Gastrocnemius medialis (tissue), 4 donors: ENCODE data around the gene BUB1B.

Experiments
- POLR2A ChIP-seq, 2 donors: fragments of 450-650 bp; IDR thresholded peaks; one replicate each; pipeline ENCODE4 v1.6.1; 2017; ENCODE audit warnings: antibody characterized with exemption in 2 of 2, mild to moderate bottlenecking in 2 of 2, moderate library complexity in 2 of 2
- TF ChIP-seq, protein P1 (sequence below), 5 experiments: fragments of 450-650 bp in 3 of 5; fragments of 200-600 bp in 2 of 5; sonication (generic) in 2 of 5; IDR thresholded peaks in 4 of 5; conservative IDR thresholded peaks in 1 of 5; 1 replicate in 4 of 5; 2 replicates in 1 of 5; pipeline ENCODE4 v1.5.1; 2016 to 2019; ENCODE audit warnings: antibody characterized with exemption in 5 of 5, mild to moderate bottlenecking in 3 of 5, moderate library complexity in 3 of 5

DNA sequence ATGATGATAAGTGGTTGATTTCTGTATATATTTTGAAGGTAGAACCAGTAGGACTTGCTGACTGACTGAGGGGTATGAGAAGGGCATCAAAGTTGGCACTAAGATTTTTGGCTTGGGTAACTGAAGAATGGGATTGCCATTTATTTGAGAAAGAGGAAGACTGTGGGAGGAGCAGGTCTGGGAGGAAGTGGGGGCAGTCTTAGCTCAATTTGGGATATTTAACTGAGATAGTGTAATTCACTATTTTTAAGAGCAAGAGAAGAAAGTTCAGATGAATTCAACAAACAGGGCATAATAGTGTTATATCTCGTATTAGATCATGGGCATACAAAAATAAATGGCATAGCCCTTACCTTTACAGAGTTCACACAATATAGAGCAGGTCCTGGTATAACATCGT lies 1.7 kb downstream of the BUB1B start:
- no peak for TF ChIP-seq POLR2A (IDR thresholded peaks at IDR 0.05)
- TF ChIP-seq, protein P1, sequence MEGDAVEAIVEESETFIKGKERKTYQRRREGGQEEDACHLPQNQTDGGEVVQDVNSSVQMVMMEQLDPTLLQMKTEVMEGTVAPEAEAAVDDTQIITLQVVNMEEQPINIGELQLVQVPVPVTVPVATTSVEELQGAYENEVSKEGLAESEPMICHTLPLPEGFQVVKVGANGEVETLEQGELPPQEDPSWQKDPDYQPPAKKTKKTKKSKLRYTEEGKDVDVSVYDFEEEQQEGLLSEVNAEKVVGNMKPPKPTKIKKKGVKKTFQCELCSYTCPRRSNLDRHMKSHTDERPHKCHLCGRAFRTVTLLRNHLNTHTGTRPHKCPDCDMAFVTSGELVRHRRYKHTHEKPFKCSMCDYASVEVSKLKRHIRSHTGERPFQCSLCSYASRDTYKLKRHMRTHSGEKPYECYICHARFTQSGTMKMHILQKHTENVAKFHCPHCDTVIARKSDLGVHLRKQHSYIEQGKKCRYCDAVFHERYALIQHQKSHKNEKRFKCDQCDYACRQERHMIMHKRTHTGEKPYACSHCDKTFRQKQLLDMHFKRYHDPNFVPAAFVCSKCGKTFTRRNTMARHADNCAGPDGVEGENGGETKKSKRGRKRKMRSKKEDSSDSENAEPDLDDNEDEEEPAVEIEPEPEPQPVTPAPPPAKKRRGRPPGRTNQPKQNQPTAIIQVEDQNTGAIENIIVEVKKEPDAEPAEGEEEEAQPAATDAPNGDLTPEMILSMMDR (IDR thresholded peaks at IDR 0.05 in 4 of 5, conservative IDR thresholded peaks at IDR 0.05 in 1 of 5): no peak
